ENCODE measurements around the gene APOC4. TPM values are rescaled to one million over a fixed set of nuclear protein-coding genes. Genes with fewer than 3 reads are reported as not detected.

Gene APOC4
- total and polyA plus RNA-seq, 4 donors, result 0.22 TPM; not detected in 3

- Histone ChIP-seq H3K36me3 (ENCODE audit: control insufficient read depth, insufficient read depth, low read length) (peaks cover 91% of the 10 kb centered on the region), H3K4me1 (ENCODE audit: control insufficient read depth, insufficient read depth, low read length) (peaks cover 12% of the 10 kb centered on the region), H3K27me3 (ENCODE audit: control insufficient read depth, insufficient read depth, low read length) (no peaks in the 10 kb centered on the region), H3K4me3 (ENCODE audit: low read depth, low read length) (no peak overlapping the region), H3K27ac (ENCODE audit: low read depth, low read length) (no peak overlapping the region), H3K9me3 (ENCODE audit: control insufficient read depth, insufficient read depth, low read length) (no peaks in the 10 kb centered on the region)
- 94% methylated on average over 12 of the region's 12 CpGs for WGBS (ENCODE audit: insufficient coverage)
- no peak for DNase-seq (ENCODE audit: low read depth in 4 of 6, low spot score in 6 of 6)
Measured at GRCh38 chr19:44990966-44991365, 48.9 kb downstream of the APOC4 start.

GRCh38 chr19:44992336-44993163 is 50.5 kb downstream of the APOC4 start:
- Histone ChIP-seq H3K27ac (ENCODE audit: low read depth, low read length) (no peak overlapping the region), H3K4me1 (ENCODE audit: control insufficient read depth, insufficient read depth, low read length) (peaks cover 12% of the 10 kb centered on the region), H3K4me3 (ENCODE audit: low read depth, low read length) (no peak overlapping the region), H3K9me3 (ENCODE audit: control insufficient read depth, insufficient read depth, low read length) (no peaks in the 10 kb centered on the region), H3K36me3 (ENCODE audit: control insufficient read depth, insufficient read depth, low read length) (peaks cover 76% of the 10 kb centered on the region), H3K27me3 (ENCODE audit: control insufficient read depth, insufficient read depth, low read length) (no peaks in the 10 kb centered on the region)
- 91% methylated on average over 43 of the region's 44 CpGs for WGBS (ENCODE audit: insufficient coverage)
- no peak for DNase-seq (ENCODE audit: low read depth in 4 of 6, low spot score in 6 of 6)

DNA sequence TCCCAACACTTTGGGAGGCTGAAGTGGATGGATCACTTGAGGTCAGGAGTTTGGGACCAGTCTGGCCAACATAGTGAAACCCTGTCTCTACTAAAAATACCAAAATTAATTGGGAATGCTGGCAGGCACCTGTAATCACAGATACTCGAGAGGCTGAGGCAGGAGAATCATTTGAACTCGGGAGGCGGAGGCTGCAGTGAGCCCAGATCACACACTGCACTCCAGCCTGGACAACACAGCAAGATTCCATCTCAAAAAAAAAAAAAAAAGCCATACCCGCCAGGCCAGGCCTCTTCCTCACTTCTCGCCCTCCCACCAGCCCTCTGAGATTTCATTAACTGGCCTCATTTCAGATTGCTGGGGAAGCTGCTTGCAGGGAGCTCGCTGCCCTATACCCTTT is 51.5 kb downstream of the APOC4 start:
- WGBS (ENCODE audit: insufficient coverage), result 93% methylated on average over 6 of the region's 6 CpGs
- Histone ChIP-seq H3K27me3 (ENCODE audit: control insufficient read depth, insufficient read depth, low read length) (no peaks in the 10 kb centered on the region), H3K4me1 (ENCODE audit: control insufficient read depth, insufficient read depth, low read length) (peaks cover 7% of the 10 kb centered on the region), H3K4me3 (ENCODE audit: low read depth, low read length) (no peak overlapping the region), H3K27ac (ENCODE audit: low read depth, low read length) (no peak overlapping the region), H3K36me3 (ENCODE audit: control insufficient read depth, insufficient read depth, low read length) (peaks cover 67% of the 10 kb centered on the region), H3K9me3 (ENCODE audit: control insufficient read depth, insufficient read depth, low read length) (no peaks in the 10 kb centered on the region)
- no peak for DNase-seq (ENCODE audit: low read depth in 4 of 6, low spot score in 6 of 6)

DNA sequence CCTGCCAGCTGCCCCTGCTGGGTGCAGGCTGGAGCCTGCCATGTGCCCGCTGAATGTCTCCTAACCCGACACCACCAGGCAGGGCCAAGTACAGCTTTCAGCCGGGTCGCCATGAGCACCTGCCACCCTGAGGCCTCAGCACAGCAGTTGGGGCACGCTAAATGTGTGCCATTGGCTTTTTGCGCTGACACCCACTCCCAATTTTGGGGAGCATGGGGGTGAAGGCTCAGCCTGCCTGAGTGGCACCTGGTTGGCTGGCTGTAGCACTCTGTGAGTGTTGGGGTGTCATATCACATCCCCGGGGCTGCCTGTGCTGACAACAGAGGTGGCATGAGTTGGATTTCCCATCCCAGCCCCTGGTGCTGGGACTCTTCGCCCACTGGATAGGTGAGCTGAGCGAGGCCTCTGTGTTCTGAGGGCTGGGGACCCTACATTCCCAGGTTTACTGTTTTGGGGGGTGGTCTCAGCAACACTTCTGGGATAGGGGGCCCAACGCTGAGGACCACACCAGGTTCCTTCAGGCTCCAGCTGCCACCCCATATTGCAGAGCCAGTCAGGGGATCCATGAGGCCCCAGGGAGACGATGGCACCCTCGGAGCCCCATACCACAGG is 52.0 kb downstream of the APOC4 start:
- H3K27ac ChIP-seq (ENCODE audit: low read depth, low read length), result no peak overlapping the region
- no peaks in the 10 kb centered on the region for H3K27me3 ChIP-seq (ENCODE audit: control insufficient read depth, insufficient read depth, low read length)
- peaks cover 2% of the 10 kb centered on the region for H3K4me1 ChIP-seq (ENCODE audit: control insufficient read depth, insufficient read depth, low read length)
- no peak overlapping the region for H3K4me3 ChIP-seq (ENCODE audit: low read depth, low read length)
- peaks cover 61% of the 10 kb centered on the region for H3K36me3 ChIP-seq (ENCODE audit: control insufficient read depth, insufficient read depth, low read length)
- WGBS (ENCODE audit: insufficient coverage), result 91% methylated on average over 11 of the region's 12 CpGs
- DNase-seq (ENCODE audit: low read depth in 4 of 6, low spot score in 6 of 6), result no peak
- H3K9me3 ChIP-seq (ENCODE audit: control insufficient read depth, insufficient read depth, low read length), result no peaks in the 10 kb centered on the region

Other genes with a start within 250 kb of the APOC4 start
- gene CEACAM16, start 243.1 kb upstream of the APOC4 start, total RNA-seq, result not detected
- gene CEACAM16, start 243.1 kb upstream of the APOC4 start, polyA plus RNA-seq (ENCODE audit: insufficient read length in 2 of 2), result not detected
- gene BCL3, start 193.5 kb upstream of the APOC4 start, total RNA-seq, result 1 to 10 TPM; 1.6 to 2.2 TPM
- gene BCL3, start 193.5 kb upstream of the APOC4 start, polyA plus RNA-seq (ENCODE audit: insufficient read length in 2 of 2), result 1 to 10 TPM; 7.3 to 9.6 TPM
- not detected for gene CBLC, start 164.3 kb upstream of the APOC4 start, total RNA-seq
- gene CBLC, start 164.3 kb upstream of the APOC4 start, polyA plus RNA-seq (ENCODE audit: insufficient read length in 2 of 2), result under 1 TPM; 0.25 to 0.44 TPM
- 10 to 100 TPM; 24.1 to 34.3 TPM for gene BCAM, start 133.1 kb upstream of the APOC4 start, total RNA-seq
- gene BCAM, start 133.1 kb upstream of the APOC4 start, polyA plus RNA-seq (ENCODE audit: insufficient read length in 2 of 2), result 10 to 100 TPM; 30.1 to 43.8 TPM
- gene NECTIN2, start 95.9 kb upstream of the APOC4 start, total RNA-seq, result 10 to 100 TPM; 29.8 to 85.0 TPM
- 10 to 100 TPM; 63.3 to 78.3 TPM for gene NECTIN2, start 95.9 kb upstream of the APOC4 start, polyA plus RNA-seq (ENCODE audit: insufficient read length in 2 of 2)
- 10 to 100 TPM; 21.8 to 34.5 TPM for gene TOMM40, start 51.0 kb upstream of the APOC4 start, total RNA-seq
- gene TOMM40, start 51.0 kb upstream of the APOC4 start, polyA plus RNA-seq (ENCODE audit: insufficient read length in 2 of 2), result 10 to 100 TPM; 61.4 to 66.1 TPM
- 100 to 1,000 TPM; 317 to 945 TPM for gene APOE, start 36.4 kb upstream of the APOC4 start, total RNA-seq
- 100 to 1,000 TPM; 735 to 762 TPM for gene APOE, start 36.4 kb upstream of the APOC4 start, polyA plus RNA-seq (ENCODE audit: insufficient read length in 2 of 2)
- gene APOC1, start 27.6 kb upstream of the APOC4 start, total RNA-seq, result 10 to 100 TPM; 28.3 to 93.9 TPM
- gene APOC1, start 27.6 kb upstream of the APOC4 start, polyA plus RNA-seq (ENCODE audit: insufficient read length in 2 of 2), result 100 to 1,000 TPM; 101 to 103 TPM
- gene APOC2, start 3.8 kb downstream of the APOC4 start, total RNA-seq, result 10 to 100 TPM; 10.1 to 14.8 TPM
- gene APOC2, start 3.8 kb downstream of the APOC4 start, polyA plus RNA-seq (ENCODE audit: insufficient read length in 2 of 2), result 10 to 100 TPM; 26.9 to 35.8 TPM
- 10 to 100 TPM; 53.9 to 64.3 TPM for gene CLPTM1, start 13.1 kb downstream of the APOC4 start, total RNA-seq
- gene CLPTM1, start 13.1 kb downstream of the APOC4 start, polyA plus RNA-seq (ENCODE audit: insufficient read length in 2 of 2), result 100 to 1,000 TPM; 157 to 158 TPM
- gene RELB, start 59.2 kb downstream of the APOC4 start, total RNA-seq, result 1 to 10 TPM; 2.4 to 2.9 TPM
- 1 to 10 TPM; 3.9 to 4.0 TPM for gene RELB, start 59.2 kb downstream of the APOC4 start, polyA plus RNA-seq (ENCODE audit: insufficient read length in 2 of 2)
- gene CLASRP, start 96.8 kb downstream of the APOC4 start, total RNA-seq, result 10 to 100 TPM; 11.6 to 35.0 TPM
- 10 to 100 TPM; 60.6 to 97.3 TPM for gene CLASRP, start 96.8 kb downstream of the APOC4 start, polyA plus RNA-seq (ENCODE audit: insufficient read length in 2 of 2)
- gene ZNF296, start 134.2 kb downstream of the APOC4 start, total RNA-seq, result under 1 TPM; 0.22 to 0.69 TPM
- 1 to 10 TPM; 2.7 to 3.4 TPM for gene ZNF296, start 134.2 kb downstream of the APOC4 start, polyA plus RNA-seq (ENCODE audit: insufficient read length in 2 of 2)
- gene GEMIN7, start 137.0 kb downstream of the APOC4 start, total RNA-seq, result 10 to 100 TPM; 14.4 to 15.4 TPM
- 10 to 100 TPM; 24.0 to 27.4 TPM for gene GEMIN7, start 137.0 kb downstream of the APOC4 start, polyA plus RNA-seq (ENCODE audit: insufficient read length in 2 of 2)
- 10 to 100 TPM; 14.4 to 25.8 TPM for gene PPP1R37, start 150.9 kb downstream of the APOC4 start, total RNA-seq
- gene PPP1R37, start 150.9 kb downstream of the APOC4 start, polyA plus RNA-seq (ENCODE audit: insufficient read length in 2 of 2), result 10 to 100 TPM; 37.2 to 39.6 TPM
- gene NKPD1, start 218.7 kb downstream of the APOC4 start, total RNA-seq, result under 1 TPM; 0.44 to 0.99 TPM
- gene NKPD1, start 218.7 kb downstream of the APOC4 start, polyA plus RNA-seq (ENCODE audit: insufficient read length in 2 of 2), result 1 to 10 TPM; 1.1 to 1.4 TPM
- 10 to 100 TPM in 1 of 2 donors, 1 to 10 TPM in 1; 7.0 to 22.7 TPM for gene TRAPPC6A, start 236.0 kb downstream of the APOC4 start, total RNA-seq
- gene TRAPPC6A, start 236.0 kb downstream of the APOC4 start, polyA plus RNA-seq (ENCODE audit: insufficient read length in 2 of 2), result 10 to 100 TPM; 22.2 to 26.2 TPM
- gene BLOC1S3, start 236.5 kb downstream of the APOC4 start, total RNA-seq, result 1 to 10 TPM; 2.3 to 3.0 TPM
- gene BLOC1S3, start 236.5 kb downstream of the APOC4 start, polyA plus RNA-seq (ENCODE audit: insufficient read length in 2 of 2), result 10 to 100 TPM; 13.7 to 15.1 TPM